Nephron (organoid): Measurements from ENCODE around the gene GPC3.
A peak's percentile ranks its signal among the peaks of the same experiment; 100 is the strongest.

Source experiments
- H3K27ac Mint-ChIP-seq, 3 experiments: 2 replicates each; pipeline ENCODE4 v1.8.0; 2020; ENCODE audit warnings: mixed read lengths in 3 of 3, mild to moderate bottlenecking in 2 of 3, moderate library complexity in 1 of 3
- H3K27me3 Mint-ChIP-seq: 2 replicates; pipeline ENCODE4 v1.8.0; 2021; ENCODE audit warnings: low read depth, mild to moderate bottlenecking, moderate library complexity, mixed read lengths
- H3K36me3 Mint-ChIP-seq: 2 replicates; pipeline ENCODE4 v1.8.0; 2020; ENCODE audit warnings: low read depth, mixed read lengths
- H3K4me1 Mint-ChIP-seq: 2 replicates; pipeline ENCODE4 v1.8.0; 2020; ENCODE audit warnings: mixed read lengths
- H3K4me3 Mint-ChIP-seq, 3 experiments: 2 replicates each; pipeline ENCODE4 v1.8.0; 2020; ENCODE audit warnings: mild to moderate bottlenecking in 3 of 3, mixed read lengths in 3 of 3, moderate library complexity in 2 of 3
- H3K9me3 Mint-ChIP-seq: 2 replicates; pipeline ENCODE4 v1.8.0; 2020; ENCODE audit warnings: mixed read lengths
- TF ChIP-seq, protein P1 (sequence below), 3 experiments: fragments of 200-600 bp; sonication (generic); IDR thresholded peaks; one replicate each; pipeline ENCODE4 v1.5.0; 2021; ENCODE audit warnings: antibody characterized with exemption in 3 of 3; ENCODE audit not compliant: unreplicated experiment in 3 of 3

The GPC3 gene

GRCh38 chrX:133864236-133864635 is 121.2 kb downstream of the GPC3 start:
- no peak overlapping the region for H3K4me3 Mint-ChIP-seq
- TF ChIP-seq, protein P1, sequence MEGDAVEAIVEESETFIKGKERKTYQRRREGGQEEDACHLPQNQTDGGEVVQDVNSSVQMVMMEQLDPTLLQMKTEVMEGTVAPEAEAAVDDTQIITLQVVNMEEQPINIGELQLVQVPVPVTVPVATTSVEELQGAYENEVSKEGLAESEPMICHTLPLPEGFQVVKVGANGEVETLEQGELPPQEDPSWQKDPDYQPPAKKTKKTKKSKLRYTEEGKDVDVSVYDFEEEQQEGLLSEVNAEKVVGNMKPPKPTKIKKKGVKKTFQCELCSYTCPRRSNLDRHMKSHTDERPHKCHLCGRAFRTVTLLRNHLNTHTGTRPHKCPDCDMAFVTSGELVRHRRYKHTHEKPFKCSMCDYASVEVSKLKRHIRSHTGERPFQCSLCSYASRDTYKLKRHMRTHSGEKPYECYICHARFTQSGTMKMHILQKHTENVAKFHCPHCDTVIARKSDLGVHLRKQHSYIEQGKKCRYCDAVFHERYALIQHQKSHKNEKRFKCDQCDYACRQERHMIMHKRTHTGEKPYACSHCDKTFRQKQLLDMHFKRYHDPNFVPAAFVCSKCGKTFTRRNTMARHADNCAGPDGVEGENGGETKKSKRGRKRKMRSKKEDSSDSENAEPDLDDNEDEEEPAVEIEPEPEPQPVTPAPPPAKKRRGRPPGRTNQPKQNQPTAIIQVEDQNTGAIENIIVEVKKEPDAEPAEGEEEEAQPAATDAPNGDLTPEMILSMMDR (IDR thresholded peaks at IDR 0.05; ENCODE audit: unreplicated experiment in 3 of 3) = no peak
- peaks cover 42% of the 10 kb centered on the region for H3K4me1 Mint-ChIP-seq
- H3K27ac Mint-ChIP-seq = peak overlapping the region in 2 of 3 experiments; percentile 17 to 69
- peaks cover 14% of the 10 kb centered on the region for H3K9me3 Mint-ChIP-seq
- no peaks in the 10 kb centered on the region for H3K27me3 Mint-ChIP-seq
- peaks cover 65% of the 10 kb centered on the region for H3K36me3 Mint-ChIP-seq

DNA sequence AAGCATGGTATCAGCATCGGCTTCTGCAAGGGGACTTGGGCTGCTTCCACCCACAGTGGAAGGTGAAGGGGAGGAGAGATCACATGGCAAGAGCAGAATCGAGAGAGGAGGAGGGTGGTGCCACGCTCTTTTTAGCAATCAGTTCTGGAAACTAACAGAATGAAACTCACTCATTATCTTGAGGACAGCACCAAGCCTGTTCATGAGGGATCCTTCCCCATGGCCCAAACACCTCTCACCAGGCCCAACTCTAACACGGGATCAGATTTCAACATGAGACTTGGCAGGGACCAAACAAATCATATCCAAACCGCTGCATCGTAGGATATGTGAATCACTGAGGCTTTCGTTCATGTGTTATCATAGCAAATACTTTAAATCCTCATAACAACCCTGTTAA is 125.5 kb downstream of the GPC3 start:
- Mint-ChIP-seq H3K27me3 (no peaks in the 10 kb centered on the region), H3K27ac (peak overlapping the region; percentile 66 to 86 (median 67)), H3K4me3 (peak overlapping the region in 2 of 3 experiments; percentile 10 to 15), H3K4me1 (peaks cover 53% of the 10 kb centered on the region), H3K36me3 (peaks cover 37% of the 10 kb centered on the region), H3K9me3 (no peaks in the 10 kb centered on the region)
- TF ChIP-seq, protein P1 (IDR thresholded peaks at IDR 0.05; ENCODE audit: unreplicated experiment in 3 of 3) = no peak

DNA sequence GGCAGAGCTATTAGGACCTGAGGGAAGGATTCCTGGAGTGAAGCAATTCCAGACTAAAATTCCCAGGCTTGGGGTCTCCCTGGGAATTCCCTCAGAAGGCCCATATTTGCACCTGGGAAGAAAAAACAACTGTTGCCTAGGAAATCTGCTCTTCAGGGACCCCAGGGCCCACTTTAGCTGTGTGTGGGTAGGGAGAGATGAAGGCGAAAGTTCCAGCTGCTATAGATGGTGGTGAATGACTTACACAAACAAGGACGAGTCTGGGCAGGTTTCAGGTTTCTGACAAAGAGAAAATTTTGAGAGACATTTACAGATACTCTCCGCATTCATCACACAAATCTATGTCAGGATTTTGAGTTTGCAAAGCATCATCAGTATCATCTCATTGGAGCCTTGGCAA is 126.1 kb downstream of the GPC3 start:
- TF ChIP-seq, protein P1 (IDR thresholded peaks at IDR 0.05; ENCODE audit: unreplicated experiment in 3 of 3) = no peak
- Mint-ChIP-seq H3K27me3 (no peaks in the 10 kb centered on the region), H3K9me3 (no peaks in the 10 kb centered on the region)

DNA sequence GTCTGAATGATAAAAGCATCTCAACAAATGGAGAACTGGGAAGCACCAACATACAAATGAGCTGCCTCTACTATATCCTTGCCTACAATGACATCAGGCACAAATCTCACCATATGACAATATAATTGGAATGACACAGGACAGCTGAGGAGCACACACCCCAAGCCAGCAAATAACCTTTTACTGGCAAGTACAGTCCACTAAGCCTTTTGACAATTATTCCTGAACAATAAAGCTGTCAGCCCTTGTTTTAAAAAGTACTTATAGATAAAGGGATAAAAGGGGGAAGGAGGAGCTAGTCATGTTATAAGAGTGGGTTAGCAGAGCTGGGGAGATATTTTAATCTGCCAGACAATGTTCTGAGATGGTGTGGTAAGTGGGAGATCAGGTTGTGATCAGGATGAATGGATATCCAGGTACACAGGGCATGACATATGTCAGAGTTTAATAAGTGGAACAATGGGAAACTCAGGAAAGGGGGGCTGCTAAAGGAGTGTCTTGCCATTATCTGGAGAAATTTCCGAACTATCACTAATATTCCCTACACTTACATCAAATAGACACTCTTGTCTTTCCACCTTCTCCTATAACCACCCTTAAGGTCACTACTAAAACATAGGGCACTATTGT is 127.6 kb downstream of the GPC3 start:
- H3K4me1 Mint-ChIP-seq = peaks cover 55% of the 10 kb centered on the region
- no peak overlapping the region for H3K4me3 Mint-ChIP-seq
- H3K27ac Mint-ChIP-seq = peak overlapping the region; percentile 26 to 62 (median 38)
- no peaks in the 10 kb centered on the region for H3K27me3 Mint-ChIP-seq
- TF ChIP-seq, protein P1 (IDR thresholded peaks at IDR 0.05; ENCODE audit: unreplicated experiment in 3 of 3) = no peak
- H3K9me3 Mint-ChIP-seq = no peaks in the 10 kb centered on the region
- H3K36me3 Mint-ChIP-seq = peaks cover 21% of the 10 kb centered on the region

More for the DNA sequence above, 126.1 kb downstream of the GPC3 start:
- peaks cover 52% of the 10 kb centered on the region for H3K4me1 Mint-ChIP-seq
- H3K36me3 Mint-ChIP-seq = peaks cover 34% of the 10 kb centered on the region
- H3K4me3 Mint-ChIP-seq = no peak overlapping the region
- peak overlapping the region; percentile 66 to 86 (median 67) for H3K27ac Mint-ChIP-seq

DNA sequence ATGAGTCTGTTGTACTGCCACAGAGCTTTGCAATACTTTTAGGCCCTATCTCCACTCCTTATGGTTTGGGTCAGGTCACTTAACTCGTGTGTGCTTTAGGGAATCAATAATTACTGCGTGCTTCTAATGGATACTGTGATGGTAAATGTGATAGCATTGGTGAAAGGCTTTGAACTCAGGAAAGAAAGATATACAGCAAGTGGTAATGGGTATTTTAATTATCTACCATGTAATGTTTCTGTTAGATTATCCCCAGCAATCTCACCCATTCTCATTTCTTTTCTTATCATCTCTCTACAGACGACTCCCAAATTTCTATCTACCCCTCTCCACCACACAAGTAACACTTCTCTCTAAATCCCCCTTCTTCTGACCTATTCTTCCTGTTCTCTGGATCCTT is 128.6 kb downstream of the GPC3 start:
- Mint-ChIP-seq H3K9me3 (no peaks in the 10 kb centered on the region), H3K27me3 (no peaks in the 10 kb centered on the region), H3K4me1 (peaks cover 54% of the 10 kb centered on the region), H3K27ac (peak overlapping the region in 1 of 3 experiments; percentile 2), H3K36me3 (peaks cover 15% of the 10 kb centered on the region), H3K4me3 (no peak overlapping the region)
- TF ChIP-seq, protein P1 (IDR thresholded peaks at IDR 0.05; ENCODE audit: unreplicated experiment in 3 of 3) = no peak

- no peaks in the 10 kb centered on the region for H3K27me3 Mint-ChIP-seq
- TF ChIP-seq, protein P1 (IDR thresholded peaks at IDR 0.05; ENCODE audit: unreplicated experiment in 3 of 3) = no peak
- peaks cover 53% of the 10 kb centered on the region for H3K4me1 Mint-ChIP-seq
- peak overlapping the region; percentile 14 to 86 (median 42) for H3K27ac Mint-ChIP-seq
- H3K36me3 Mint-ChIP-seq = peaks cover 17% of the 10 kb centered on the region
- no peaks in the 10 kb centered on the region for H3K9me3 Mint-ChIP-seq
- H3K4me3 Mint-ChIP-seq = no peak overlapping the region
Observed at GRCh38 chrX:133854290-133854689, 131.1 kb downstream of the GPC3 start.
